ENCODE results near the gene GRK5.
A peak's percentile ranks its signal among the peaks of the same experiment; 100 is the strongest.

The GRK5 gene

DNA sequence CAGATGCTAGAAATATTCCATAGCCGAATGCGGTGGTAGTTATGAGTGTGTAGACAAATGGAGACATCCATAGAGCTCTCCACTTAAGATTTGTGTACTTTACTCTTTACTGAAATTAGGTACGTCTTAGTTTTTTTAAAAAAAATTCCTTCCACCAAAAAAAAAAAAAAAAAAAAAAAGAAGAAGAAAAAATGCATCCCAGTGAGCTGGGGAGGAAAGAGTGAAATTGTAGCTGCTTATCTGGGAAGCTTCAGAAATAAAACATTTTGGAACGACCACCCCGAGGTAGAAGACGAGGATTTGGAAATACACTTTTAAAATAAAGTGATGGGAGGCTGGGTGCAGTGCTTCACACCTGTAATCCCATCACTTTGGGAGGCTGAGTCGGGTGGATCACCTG, 281.3 kb downstream of the GRK5 start:
- DNase-seq (ENCODE audit: low spot score) = no peak

- no peak for DNase-seq (ENCODE audit: low spot score)
These were observed 282.6 kb downstream of the GRK5 start for GRCh38 chr10:119489991-119490326.

DNA sequence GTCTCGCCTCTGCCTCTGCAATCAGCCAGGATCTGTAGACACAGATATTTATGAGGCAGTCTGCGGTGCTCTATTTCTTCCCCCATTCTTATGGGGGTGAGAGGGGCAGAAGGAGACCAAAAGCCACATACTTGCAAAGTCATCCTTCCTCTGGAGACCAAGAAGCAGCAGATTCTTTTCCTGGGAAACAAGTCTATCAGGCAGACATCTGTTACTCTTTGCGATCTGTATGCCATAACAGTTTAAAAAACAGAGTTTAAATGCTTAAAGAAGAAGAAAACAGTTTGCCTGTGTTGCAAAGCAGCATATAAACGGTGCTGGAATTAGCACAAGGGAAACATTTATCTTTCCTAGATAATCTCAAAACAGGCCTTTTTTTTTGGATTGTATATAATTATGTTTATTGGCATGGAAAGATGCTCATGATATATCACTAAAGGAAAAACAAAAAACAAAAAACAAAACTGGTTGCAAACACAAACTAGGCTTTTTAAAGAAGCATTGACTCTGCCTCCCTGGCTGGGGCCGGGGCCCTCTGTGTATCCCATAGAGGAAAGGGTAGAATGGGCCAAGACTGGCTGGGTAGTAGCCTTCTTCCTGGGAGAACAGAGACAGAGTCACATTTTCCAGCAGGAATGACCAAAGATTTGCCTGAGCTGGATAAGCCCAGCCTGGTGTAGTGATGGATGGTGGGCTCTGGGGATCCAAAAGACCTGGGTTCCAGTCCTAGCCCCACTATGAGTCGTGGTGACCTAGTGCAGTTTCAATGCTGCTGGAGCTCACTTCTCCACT, 284.8 kb downstream of the GRK5 start:
- no peak for DNase-seq (ENCODE audit: low spot score)

GRCh38 chr10:119493155-119493554, 285.8 kb downstream of the GRK5 start:
- no peak for DNase-seq (ENCODE audit: low spot score)

DNA sequence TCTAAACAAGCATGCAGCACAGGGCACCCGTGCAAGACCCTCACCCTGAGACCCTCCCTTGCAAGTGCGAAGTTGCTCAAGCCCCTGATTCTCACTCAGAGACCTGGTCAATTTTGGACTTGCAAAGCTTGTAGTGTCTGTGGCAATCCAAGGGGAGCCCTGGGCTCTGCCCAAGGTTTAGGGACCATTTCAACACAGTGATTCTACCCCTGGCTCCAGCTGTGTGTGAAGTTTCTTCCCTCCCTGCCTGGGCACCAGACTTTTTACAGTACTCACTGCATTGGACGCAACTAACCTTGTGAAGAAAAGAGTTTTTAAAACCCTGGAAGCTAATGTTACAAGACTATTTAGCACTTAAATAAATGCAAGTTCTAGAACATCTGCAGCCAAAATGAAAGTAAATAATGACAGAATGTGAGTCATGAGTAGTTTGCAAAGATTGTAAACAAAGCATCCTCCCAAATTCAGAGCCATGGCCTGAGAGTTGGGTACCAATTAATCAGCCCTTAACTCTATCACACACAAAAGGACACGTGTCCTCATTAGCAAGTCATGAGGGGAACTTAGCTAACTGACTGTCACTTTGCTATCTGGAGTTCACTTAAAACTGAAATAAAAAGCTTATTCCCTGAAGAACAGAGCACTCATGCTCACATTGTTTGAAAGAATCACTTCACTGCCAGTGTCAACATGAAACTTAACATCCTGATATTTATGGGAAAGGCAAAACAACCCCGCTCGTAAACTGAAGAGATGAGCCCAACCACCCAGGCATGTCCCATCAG, 287.1 kb downstream of the GRK5 start:
- DNase-seq (ENCODE audit: low spot score) = no peak

DNA sequence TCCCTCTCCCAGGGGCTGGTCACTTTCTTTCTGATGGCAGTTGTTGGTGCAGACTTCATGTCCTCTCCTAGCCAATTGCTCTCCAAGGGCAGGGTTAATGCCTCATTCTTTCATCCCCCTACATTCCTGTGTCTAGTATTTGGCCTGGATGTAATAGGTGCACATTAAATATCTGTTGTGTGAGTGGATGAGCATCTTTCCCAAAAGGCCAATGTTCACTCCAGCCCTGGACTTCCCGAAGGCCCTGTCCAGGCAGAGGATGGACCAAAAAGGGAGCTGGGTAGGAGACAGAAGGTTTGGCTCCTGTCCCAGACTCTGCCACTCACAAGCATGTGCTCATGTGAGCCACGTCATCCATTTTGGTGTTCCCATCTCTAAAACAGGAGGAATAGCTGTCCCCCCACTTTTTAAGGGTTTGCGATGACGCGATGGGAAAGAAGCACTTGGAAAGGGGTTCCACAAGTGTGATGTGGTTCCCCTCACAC, 287.7 kb downstream of the GRK5 start:
- DNase-seq (ENCODE audit: low spot score) = no peak

- DNase-seq (ENCODE audit: low spot score) = peak; percentile 21
These were observed 288.2 kb downstream of the GRK5 start for GRCh38 chr10:119495545-119495944.

- no peak for DNase-seq (ENCODE audit: low spot score)
These were observed 288.9 kb downstream of the GRK5 start for GRCh38 chr10:119496273-119496672.

- DNase-seq (ENCODE audit: low spot score) = no peak
These were observed 289.9 kb downstream of the GRK5 start for GRCh38 chr10:119497243-119497642.

DNA sequence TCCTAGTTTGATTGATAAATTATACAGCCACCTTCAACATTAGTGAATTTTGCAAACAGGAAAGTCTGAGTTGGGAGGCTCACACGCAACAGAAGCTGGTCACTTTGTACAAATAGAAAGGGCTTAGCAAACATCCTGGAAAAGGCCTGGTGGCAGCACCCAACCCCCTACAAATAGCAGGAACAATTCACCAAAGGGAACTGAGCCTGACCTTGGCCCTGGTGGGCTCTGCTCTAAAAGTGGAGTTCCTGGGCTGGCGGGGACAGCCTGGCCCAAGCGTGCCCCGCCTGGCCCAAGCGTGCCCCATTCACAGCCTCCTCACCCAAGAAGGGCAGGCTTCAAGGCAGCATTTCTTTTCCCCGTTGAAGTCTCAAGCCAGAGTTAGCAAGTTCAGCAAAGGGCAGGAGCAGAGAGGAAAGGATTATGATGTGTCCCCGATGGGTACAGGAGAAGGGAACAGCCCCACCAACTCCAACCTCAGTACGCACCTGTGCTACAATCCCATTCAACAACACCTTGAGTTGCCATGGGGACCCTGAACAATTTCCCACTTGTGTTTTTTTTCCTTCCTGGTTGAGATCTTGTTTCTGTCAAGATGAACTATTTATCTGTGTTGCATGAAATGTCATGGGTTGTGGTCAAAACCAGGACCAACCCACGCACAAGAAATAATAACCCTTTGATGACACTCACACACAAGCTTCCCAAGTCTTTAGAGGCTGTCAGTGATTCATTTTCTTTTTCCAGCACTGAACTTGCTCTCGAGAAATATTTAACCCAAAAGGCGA, 291.7 kb downstream of the GRK5 start:
- no peak for DNase-seq (ENCODE audit: low spot score)

- DNase-seq (ENCODE audit: low spot score) = no peak
These were observed 292.3 kb downstream of the GRK5 start for GRCh38 chr10:119499677-119500002.

DNA sequence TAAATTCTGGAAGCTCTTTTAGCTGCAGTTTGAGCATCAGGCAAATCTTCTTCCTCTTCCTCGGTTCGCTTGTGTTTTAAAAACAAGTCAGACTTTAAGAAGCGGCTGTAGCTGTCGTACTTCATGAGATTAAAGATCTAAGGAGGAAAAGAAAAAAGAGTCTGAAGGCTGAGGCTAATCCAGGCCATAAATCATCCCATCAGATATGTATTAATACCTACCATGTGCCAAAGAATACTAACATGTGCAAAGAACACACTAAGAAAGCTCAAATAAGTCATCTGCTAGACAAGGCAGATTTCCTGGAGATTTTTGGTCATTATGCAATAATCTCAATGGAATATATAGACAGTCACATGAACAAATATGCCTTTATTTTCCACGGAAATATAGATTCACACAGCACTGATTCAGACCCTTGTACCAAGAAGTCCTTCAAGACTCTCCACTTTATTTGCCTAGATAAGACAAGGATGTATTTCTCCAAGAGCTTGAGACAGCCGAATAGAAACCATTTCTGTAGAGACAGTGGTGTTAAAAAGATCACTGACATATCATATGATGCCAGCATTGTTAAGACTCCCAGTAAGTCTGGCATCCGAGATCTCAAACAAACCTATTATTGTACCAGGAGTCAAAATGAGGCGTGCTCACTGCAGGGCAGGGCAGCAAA, 292.9 kb downstream of the GRK5 start:
- no peak for DNase-seq (ENCODE audit: low spot score)

DNA sequence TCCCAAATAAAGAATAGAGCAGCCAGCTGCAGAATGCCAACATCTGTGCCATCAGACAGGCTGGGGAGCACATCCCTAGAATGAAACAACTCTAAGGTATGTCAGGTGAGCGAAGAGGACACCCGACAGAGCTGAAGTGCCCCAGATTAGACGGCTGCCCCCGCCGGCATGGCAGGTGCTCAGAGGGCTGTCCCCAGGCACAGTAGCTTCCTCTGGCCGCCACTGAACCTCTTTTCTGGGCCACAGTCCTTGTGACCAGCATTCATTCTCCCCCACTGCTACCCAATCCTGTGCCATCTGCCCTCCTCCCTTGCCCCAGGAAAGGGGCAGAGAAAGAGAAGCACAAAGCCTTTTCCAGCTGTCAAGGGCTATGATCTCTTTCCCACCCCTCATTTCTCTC, 293.4 kb downstream of the GRK5 start:
- DNase-seq (ENCODE audit: low spot score) = no peak

- no peak for DNase-seq (ENCODE audit: low spot score)
These were observed 294.3 kb downstream of the GRK5 start for GRCh38 chr10:119501690-119502089.

- DNase-seq (ENCODE audit: low spot score) = no peak
These were observed 294.8 kb downstream of the GRK5 start for GRCh38 chr10:119502209-119502608.

GRCh38 chr10:119502618-119503155, 295.3 kb downstream of the GRK5 start:
- no peak for DNase-seq (ENCODE audit: low spot score)

GRCh38 chr10:119503821-119504220, 296.4 kb downstream of the GRK5 start:
- no peak for DNase-seq (ENCODE audit: low spot score)

DNA sequence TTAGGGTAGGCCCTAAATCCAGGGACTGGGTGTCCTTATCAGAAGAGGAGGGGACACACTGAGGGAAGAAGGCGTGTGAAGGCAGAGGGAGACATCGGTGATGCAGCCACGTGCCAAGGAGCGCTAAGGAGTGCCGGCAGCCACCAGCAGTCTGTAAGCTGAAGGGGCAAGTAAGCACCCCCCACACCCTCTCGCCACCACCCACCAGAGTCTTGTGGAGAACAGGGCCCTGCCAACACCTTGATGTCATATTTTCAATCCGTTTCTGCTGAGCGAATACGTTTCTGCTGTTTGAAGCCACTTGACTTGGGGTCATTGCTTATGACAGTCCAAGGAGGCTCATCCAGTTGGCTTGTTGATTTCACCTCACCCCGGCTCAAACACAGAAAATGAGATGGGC, 297.3 kb downstream of the GRK5 start:
- no peak for DNase-seq (ENCODE audit: low spot score)

GRCh38 chr10:119505131-119505551, 297.8 kb downstream of the GRK5 start:
- DNase-seq (ENCODE audit: low spot score) = no peak
